Activated naive CD4-positive, alpha-beta T cell (primary cell): ENCODE data around the gene SLC6A18.

Source experiments
- DNase-seq, 4 experiments: peaks; one replicate each; lab custom pipeline; 2025; lab: John Stamatoyannopoulos, UW

Gene SLC6A18

DNA sequence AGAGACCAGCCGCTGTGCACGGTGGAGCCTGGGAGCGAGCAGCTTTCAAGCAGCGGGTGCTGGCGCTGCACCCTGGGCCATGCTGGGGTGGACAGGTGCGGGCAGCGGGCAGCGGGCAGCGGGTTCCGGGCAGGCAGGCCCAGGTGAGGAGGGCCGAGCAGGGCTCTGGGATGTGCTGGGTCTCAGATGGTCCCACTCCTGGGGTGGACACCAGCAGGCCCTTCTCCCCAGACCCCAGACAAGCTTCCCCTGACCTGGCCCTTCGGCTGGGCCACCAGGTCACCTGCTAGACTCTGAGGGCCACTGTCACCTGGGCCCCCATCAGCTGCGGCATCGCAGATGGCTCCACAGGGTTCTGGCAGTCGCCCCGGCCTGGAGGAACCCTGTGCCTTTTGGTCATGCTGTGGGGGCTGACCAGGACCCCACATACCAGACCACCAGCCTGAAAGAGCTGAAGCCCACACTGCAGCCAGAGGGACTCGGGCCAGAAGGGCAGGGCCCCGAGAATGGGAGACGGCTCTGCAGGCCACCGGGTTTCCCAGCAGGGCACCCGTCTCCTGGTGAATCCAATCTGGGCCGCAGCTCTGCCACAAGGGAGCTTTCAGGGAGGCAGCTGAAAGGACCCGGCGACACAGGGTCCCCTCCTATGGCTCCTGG, 21.7 kb upstream of the SLC6A18 start:
- no peak for DNase-seq

DNA sequence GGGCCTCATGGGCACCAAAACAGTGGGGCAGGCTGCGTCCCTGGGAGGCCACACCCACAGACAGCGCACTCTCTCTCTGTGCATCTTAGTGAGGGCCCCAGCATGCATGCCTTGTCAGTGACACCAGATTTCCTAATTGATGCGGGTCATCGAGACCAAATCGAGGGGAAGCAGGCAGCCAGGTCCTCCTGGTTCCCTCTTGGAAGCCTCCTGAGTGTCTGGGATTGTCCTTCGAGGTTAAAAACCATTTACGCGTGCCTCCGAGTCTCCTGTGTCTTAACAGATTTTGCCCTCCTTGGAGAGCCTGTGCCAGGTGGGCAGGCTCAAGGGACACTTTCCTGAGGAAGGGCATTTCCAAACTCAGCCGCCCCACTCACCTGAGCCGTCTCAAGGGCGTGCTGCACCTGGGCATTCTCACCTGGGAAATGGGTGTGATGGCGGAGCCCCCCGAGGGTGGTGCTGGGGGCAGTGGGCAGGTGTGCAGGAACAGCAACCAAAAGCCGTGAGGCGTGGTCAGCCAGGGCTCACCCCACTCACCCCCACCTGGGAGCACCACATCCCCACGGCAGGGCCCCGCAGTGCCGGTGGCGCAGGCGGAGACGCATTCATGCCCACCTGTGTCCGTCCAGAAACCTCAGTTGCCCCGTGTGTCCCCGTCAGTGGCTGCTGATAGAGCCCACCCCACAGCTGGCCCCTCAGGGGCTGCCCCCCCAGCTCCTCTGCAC, 21.1 kb upstream of the SLC6A18 start:
- no peak for DNase-seq

DNA sequence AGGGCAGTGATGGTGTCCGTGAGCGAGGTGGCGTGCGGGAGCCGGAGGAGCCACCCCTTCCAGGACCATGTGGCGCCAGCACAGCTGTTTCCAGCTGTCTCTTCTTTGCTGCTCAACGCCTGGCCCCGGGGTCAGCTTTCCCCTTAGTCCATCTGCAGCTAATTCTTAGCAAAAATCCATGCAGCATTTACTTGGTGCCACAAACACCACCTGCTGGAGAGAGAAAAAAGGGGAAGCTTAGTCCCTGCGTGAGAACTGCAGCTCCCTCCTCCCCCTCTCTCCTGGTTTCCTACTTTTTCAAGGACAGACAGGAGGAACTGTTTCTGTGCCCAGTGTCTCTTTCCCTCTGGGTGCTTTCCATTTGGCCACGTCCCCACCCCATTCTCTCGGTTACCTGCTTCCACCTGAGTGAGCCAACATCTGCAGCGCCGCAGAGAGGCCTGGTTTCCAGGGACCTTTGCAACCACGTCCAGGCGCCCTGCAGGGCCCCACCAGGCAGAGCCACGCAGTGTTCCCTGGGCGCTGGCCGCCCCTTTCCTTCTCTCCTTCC, 20.4 kb upstream of the SLC6A18 start:
- DNase-seq: no peak

DNA sequence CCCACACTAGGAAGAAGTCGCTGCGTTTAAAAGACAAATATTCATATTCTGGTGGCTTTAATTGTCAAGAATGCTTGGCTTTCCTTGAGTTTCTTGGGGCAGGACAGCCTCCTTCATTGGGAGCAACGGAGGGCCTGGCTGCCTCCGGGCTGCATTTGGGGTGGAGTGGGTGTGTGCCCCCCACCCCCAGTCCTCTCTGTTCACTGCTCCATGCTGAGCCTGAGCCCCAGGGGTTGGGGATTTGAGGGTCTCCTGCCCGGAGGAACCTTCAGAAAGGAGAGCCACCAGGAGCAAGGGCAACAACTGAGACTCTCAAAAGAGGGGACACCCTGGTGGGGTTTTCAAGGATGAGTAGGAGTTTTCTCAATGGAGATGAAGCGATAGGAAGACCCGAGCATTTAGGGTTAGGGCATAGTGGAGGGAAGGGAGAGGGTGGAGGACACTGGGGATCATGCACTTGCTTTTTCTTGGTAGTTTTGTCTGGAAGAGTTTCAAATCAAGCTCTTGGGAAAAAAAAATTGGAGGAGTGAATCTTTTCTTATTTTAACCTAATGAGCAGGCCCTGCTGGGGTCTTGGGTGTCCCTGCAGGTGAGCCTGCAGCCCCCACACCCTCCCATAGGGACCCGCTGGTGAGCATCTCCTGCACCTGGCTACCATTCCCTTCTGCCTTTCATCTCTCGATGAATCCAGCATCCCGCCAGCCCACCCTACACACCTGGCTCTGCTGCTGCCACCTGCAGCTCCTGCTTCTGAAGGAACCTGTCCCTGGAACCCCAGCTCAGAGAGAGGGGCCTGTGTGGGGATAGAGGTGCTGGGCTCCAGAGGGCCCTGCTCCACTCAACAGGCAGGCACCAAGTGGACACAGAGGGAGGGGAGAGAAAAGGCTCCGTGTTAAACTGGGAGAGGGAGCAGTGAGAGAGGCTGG, 19.7 kb upstream of the SLC6A18 start:
- DNase-seq: no peak

DNA sequence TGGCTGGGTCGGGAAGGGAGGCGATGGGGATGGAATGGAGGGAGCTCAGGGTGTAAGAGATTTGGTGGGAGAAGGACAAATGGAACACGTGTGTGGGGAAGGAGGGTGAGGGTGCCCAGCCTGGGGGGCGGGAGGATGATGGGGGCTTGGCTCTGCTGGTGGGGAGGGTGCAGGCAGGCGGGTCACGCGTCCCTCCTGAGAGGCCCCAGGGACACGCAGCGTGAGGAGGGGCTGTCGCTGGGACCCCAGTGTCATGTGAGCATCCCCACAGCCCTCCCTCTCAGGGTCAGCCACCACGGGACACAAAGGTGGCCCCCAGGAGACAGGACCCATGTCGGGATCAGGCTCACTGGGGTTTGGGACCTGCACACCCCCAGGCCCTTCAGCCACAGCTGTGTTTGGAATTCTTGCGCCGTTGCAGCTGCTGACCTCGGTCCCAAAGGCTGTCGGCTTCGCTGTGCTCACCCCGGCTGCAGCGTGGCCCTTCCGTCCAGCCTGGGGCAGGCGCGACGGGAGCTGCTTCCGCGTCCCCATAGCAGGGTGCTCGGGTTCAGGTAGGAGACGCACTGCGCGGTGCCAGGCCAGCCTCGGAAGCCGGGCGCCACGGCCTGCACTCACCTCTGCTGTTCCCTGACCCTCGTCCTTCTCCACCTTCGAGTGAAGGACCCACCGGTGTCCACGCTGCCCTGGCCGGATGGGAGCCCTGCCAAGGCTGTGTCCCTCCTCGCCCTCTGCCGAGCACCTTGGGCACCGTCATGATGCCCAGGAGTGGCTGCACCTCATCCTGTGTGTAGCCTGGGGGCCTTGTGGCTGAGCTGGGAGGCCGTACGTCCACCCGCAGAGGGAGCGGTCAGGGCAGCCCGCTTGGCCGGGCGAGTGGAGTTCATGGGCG, 18.4 kb upstream of the SLC6A18 start:
- DNase-seq: no peak

DNA sequence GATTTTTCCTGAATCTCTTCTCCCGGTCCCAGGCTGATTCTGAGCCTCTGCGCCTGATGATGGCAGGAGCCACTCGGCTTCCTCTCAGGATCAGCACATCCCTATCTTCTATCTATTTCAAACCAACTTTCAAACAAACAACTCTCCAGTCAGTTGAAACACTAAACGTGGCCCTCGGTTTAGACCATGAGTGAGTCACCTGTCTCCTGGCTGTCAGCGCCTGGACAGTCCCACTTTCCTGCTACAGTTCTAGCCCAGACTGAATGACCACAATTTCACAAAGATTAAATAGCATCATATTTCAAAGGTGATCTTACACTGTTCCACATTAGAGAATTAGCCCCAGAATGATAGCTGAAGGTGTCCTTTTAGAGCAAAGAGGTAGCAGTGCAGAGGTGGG, 17.6 kb upstream of the SLC6A18 start:
- no peak for DNase-seq

DNA sequence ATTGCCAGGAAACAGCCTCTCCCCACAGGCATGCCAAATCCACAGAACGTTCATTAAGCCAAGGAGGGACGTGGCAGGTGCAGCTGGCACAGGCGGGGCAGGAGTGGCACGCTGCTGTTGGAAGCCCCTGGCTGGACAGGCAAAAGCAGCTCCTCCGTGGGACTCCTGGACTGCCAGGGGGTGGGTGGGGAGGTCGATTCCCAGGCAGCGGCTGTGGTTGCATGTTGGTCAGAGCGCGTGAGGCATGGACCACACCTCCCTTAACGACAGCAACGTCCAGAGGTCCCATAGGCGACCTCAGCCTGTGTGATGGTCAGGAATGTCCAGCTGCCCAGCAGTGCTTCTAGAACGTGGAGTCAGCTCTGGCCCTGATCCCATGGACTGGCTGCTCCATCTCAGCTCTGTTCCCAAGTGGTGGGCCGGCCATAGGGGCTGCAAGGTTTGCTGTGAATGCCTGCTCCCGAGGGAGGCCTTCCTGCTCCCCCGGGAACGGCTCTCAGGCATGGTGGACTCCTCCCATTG, 16.9 kb upstream of the SLC6A18 start:
- no peak for DNase-seq

DNA sequence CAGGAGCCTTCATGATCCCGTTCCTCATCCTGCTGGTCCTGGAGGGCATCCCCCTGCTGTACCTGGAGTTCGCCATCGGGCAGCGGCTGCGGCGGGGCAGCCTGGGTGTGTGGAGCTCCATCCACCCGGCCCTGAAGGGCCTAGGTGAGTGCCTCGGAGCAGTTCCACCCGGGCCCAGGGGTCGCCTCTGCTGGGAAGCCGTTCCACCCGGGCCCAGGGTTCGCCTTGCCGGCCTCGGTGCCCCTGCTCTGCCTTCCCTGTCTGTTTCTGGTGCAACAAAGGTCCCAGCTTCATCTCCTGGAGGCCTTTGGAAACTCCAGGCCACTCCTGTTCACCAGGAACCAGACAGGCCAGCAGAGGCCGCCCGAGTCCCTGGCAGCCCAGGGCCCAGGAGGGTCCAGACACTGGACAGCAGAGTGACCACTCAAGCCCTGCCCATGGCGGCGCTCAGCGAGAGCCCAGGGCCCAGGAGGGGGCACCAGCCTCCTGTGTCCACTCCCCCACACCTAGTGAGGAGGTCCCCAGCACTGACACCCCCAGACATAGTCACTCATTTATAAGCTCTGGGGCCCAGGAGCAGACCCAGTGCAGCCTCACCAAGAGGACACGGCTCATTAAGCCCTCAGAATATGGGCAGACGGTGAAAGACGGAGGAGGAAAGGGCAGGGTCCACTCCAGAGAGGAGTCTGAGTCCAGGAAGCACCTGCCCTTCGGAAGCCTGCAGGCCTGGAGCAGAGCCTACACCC, 16.3 kb upstream of the SLC6A18 start:
- no peak for DNase-seq

DNA sequence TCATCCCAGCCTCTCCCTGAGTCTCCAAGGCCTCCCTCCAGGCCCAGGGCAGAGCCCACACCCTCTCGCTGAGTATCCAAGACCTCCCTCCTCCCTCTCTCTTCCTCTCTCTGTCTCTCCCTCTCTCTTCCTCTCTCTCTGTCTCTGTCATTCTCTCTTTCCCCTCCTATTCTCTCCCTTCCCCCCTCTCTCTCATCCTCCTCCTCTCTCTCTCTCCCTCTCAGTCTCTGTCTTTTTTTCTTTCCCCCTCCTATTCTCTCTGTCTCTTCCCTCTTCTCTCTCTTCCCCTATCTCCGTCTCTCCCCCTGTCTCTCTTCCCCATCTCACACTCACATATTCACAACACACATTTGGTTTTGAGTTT, 15.7 kb upstream of the SLC6A18 start:
- no peak for DNase-seq

DNA sequence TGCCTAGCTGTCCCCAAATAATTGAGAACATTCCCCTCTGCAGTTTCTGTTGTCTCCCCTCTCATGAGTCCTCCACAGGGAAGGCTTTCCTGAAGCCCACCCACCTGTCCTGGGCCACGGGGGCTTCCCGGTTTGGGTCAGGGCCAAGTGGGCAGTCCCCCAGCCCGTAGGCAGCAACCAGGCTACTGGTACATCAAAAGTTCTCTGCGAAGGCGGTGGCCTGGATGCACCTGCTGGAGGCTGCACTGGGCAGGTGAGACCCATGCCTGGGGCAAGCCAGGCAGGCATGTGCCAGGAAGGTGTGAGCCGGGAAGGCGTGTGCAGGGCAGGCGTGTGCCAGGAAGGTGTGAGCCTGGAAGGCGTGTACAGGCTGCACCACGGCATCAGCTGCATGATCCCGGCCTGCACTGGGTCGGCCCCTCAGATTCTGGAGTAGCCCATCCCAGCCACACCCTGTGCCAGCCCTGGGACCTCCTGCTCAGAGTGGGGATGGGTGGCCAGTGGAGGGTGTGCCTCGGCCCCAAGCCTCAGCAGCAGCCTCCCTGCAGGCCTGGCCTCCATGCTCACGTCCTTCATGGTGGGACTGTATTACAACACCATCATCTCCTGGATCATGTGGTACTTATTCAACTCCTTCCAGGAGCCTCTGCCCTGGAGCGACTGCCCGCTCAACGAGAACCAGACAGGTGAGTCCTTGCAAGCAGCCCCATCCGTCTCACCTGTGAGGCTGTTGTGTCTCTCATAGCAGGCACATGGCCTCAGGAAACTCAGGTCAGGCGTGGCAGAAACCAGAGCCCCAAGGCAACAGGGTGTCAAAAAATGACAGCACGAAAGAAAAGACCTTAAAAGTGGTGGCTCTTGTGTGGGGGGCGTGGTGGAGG, 15.0 kb upstream of the SLC6A18 start:
- no peak for DNase-seq

DNA sequence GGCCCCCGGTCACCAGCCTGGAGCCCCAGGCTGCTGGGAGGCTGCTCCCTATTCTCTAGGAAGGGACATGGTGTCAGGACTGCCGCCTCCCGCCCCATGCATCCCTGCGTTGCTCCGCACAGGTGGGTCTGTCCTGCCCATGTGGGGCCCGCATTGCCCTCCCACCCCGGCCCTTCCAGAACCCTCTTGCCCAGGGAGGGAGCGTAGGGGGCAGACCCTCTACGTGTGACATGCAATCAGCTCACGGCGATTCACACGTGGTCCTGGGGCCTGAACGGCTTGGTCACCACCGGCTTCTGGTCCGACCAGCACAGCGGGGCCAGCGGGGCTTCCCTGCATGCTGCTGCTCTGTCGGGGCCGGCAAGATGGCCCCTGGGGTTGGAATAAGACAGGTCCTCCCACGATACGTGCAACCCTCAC, 14.3 kb upstream of the SLC6A18 start:
- no peak for DNase-seq

DNA sequence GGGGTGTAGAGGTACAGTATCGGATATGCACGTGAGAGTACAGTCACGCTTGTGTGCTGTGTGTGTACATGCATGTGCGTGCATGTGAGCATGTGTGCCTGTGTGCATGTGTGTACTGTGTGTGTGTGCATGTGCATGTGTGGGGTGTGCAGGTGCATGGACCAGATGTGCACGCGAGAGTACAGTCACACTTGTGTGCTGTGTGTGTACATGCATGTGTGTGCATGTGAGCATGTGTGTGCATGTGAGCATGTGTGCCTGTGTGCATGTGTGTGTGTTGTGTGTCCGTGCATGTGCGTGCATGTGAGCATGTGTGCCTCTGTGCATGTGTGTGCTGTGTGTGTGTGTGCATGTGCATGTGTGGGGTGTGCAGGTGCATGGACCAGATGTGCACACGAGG, 13.5 kb upstream of the SLC6A18 start:
- DNase-seq: no peak

DNA sequence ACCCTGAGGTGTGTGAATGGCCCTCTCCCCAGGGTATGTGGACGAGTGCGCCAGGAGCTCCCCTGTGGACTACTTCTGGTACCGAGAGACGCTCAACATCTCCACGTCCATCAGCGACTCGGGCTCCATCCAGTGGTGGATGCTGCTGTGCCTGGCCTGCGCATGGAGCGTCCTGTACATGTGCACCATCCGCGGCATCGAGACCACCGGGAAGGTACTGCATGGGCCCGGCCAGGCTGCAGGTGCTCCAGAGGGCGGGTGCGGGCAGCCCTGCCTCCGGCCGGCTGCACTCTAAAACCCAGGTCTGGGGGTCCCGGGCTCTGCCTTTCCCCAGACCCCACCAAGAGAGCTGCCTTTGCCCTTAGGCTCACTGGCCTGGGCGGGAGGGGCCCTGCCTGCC, 12.9 kb upstream of the SLC6A18 start:
- DNase-seq: no peak

DNA sequence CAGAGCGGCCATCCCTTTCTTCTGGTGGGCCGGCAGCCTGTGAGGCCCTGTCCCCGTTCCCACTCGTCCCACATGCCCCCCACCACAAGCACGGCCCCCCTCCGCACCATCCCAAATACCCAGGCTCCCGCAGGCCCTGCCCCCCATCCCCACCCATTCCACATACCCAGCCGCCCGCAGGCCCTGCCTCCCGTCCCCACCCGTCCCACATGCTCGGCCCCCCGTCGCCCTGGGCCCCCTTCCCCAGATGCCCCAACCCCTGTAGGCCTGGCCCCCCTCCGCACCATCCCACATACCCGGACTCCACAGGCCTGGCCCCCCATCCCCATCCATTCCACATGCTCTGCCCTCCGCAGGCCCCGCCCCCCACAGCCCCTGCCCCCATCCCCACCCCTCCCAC, 12.3 kb upstream of the SLC6A18 start:
- DNase-seq: no peak

DNA sequence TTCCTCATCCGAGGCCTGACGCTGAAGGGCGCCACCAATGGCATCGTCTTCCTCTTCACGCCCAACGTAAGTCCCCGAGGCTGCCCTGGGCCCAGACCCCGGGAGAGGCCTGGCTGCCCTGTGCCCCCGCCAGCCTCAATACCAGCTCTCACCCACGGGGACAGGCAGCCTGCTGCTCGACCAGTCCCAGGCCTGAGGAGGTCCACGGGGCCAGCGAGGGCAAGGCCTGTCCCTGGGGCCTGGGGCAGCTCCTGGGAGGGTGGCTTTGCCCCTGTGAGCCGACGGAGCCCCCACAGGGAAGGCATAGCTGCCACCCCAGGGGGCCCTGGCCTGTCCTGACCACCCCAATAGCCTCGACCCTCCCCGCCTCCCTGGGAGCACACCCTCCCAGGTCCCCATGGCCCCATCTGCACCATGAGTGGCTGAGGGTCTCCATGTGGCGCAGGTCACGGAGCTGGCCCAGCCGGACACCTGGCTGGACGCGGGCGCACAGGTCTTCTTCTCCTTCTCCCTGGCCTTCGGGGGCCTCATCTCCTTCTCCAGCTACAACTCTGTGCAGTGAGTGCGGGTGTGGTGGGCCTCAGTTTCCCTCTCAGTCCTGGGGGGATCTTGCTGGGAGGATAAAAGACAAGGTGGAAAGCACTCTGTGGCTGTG, 11.5 kb upstream of the SLC6A18 start:
- DNase-seq: no peak

DNA sequence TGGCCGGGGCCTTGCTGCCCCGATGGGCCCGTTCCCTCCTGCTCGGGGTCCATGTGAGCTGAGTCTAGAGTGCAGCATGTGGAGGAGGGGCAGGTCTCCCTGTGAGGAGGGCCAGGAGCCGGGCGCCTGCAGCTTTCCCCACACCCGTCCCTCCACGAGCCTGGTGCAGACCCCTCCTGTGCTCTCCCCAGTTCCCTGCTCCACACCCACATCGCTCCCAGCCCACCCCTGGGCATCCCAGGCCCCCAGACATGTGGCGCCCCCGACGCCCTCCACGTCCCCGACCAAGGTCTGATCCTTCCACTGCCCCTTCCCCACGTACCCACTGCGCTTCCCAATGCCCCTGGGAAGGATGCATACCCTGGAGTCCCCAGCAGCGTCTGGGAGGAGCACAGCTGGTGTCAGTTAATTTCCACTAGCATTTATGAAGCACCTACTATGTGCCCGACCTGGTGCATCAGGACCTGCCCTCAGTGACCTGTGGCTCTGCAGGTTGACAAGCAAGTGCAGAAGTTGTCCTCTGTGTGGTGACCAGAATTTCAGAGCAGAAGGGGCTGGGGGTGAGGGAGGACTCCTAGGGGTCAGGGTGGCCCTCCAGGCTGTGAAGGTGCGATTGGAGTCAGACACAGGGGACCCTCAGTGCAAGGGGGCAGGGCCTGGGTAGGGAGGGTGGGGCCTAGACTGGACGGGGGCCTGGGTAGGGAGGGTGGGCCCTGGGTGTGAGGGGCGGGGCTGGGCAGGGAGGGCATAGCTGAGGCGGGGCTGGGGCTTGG, 10.8 kb upstream of the SLC6A18 start:
- DNase-seq: no peak

DNA sequence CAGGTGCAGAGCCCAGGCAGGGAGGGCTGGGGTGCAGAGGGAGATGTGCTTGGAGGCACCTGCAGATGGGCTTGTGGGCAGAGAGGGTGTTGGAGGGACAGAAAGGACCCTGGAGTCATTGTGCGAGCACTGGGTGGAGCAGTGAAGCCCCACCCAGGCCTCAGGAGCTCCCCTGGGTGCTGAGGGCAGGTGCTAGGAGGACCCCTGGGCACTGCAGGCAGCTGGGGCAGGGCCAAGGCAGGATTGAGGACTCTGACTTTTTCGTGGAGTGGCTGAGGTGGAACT, 10.3 kb upstream of the SLC6A18 start:
- no peak for DNase-seq

DNA sequence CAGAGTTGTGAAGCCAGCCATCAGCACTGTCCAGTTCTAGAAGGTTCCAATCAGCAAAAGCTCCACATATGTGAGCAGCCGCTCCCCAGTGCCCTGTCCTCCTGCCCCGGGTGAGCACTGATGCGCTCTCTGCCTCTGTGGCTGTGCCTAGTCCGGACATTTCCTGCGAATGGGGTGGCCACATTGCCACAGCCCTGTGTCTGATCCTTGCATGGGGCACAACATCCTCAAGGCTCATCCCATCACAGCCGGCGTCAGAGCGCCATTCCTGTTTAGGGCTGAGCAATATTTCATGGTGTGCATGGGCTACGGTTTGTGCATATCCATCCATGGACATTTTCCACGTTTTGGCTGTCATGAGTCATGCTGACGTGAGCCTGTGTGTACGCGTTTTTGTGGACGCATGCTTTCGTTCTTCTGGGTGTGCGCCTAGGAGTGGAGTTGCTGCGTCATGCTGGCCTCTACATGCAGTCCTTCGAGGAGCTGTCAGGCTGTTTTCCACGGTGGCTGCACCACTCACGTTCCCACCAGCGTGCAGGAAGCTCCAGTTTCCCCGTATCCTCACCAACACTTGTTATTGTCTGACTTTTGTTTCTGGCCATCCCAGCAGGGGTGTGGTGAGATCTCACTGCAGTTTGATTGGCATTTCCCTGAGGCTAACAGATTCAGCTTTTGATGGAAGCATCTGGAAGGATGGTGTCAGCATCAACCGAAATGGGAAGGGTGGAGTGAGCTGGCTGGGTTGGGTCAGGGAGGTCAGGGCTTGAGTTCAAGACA, 9.7 kb upstream of the SLC6A18 start:
- DNase-seq: no peak
